ENCODE data around the gene SLC16A11. TPM values are rescaled to one million over a fixed set of nuclear protein-coding genes. Genes with fewer than 3 reads are reported as not detected.

Gene SLC16A11
- total and polyA plus RNA-seq, 9 of the 15 experiments (the other 6 are each of a cell fraction or from before 2014, with no cell fraction given): not detected

- no peak for TF ChIP-seq MTA3 (IDR thresholded peaks at IDR 0.05; ENCODE audit: borderline replicate concordance)
- TF ChIP-seq HMGXB4 (CRISPR knock-in tag; IDR thresholded peaks at IDR 0.05): no peak
- TF ChIP-seq SNRNP70 (optimal IDR thresholded peaks at IDR 0.05; ENCODE audit: low read depth, low read length): no peak
- TF ChIP-seq RUNX1 (IDR thresholded peaks at IDR 0.05; ENCODE audit: low read depth): no peak
- peak; percentile 34 for TF ChIP-seq POLR2G (IDR thresholded peaks at IDR 0.05; ENCODE audit: low read depth, low read length)
- TF ChIP-seq RNF2 (IDR thresholded peaks at IDR 0.05): no peak
- no peak for TF ChIP-seq MLLT1 (IDR thresholded peaks at IDR 0.05)
- TF ChIP-seq SMAD2 (IDR thresholded peaks at IDR 0.05; ENCODE audit: low read depth, low read length): no peak
- TF ChIP-seq UBTF (IDR thresholded peaks at IDR 0.05; ENCODE audit: borderline replicate concordance in 1 of 2, low read depth in 2 of 2, low read length in 2 of 2): no peak
- no peak for TF ChIP-seq CBX3 (IDR thresholded peaks at IDR 0.05; ENCODE audit: borderline replicate concordance in 1 of 2, low read length in 2 of 2)
- no peak for TF ChIP-seq SREBF1 (IDR thresholded peaks at IDR 0.05; ENCODE audit: borderline replicate concordance, low read depth, low read length)
- no peak for TF ChIP-seq HCFC1 (IDR thresholded peaks at IDR 0.05; ENCODE audit: low read depth, low read length)
- TF ChIP-seq NUFIP1 (IDR thresholded peaks at IDR 0.05; ENCODE audit: partially characterized antibody): no peak
- no peak for TF ChIP-seq ZBTB8A (IDR thresholded peaks at IDR 0.05; ENCODE audit: partially characterized antibody)
Observed at GRCh38 chr17:7023576-7024401, 20.1 kb downstream of the SLC16A11 start (continued).
